Mucosa of rectum (tissue), 2 donors: ENCODE data around the gene GPR179.

Experiments
- H3K27ac ChIP-seq, 2 donors: one replicate each; pipeline ENCODE4 v1.7.0; 2013; ENCODE audit warnings: inconsistent platforms in 2 of 2, low read depth in 2 of 2, low read length in 2 of 2
- H3K27me3 ChIP-seq, 2 donors: one replicate each; pipeline ENCODE4 v1.7.0; 2013; ENCODE audit warnings: low read length in 2 of 2; ENCODE audit not compliant: control insufficient read depth in 2 of 2, insufficient read depth in 2 of 2
- H3K36me3 ChIP-seq, 2 donors: one replicate each; pipeline ENCODE4 v1.7.0; 2013; ENCODE audit warnings: low read length in 2 of 2; ENCODE audit not compliant: control insufficient read depth in 2 of 2, insufficient read depth in 2 of 2
- H3K4me1 ChIP-seq, 2 donors: one replicate each; pipeline ENCODE4 v1.7.0; 2013; ENCODE audit warnings: low read length in 2 of 2, mild to moderate bottlenecking in 1 of 2; ENCODE audit not compliant: control insufficient read depth in 2 of 2, insufficient read depth in 2 of 2
- H3K4me3 ChIP-seq, 2 donors: one replicate each; pipeline ENCODE4 v1.7.0; 2013; ENCODE audit warnings: low read length in 2 of 2
- H3K9ac ChIP-seq, 2 donors: one replicate each; pipeline ENCODE4 v1.7.0; 2013; ENCODE audit warnings: low read length in 2 of 2, low read depth in 1 of 2, mild to moderate bottlenecking in 1 of 2
- H3K9me3 ChIP-seq, 2 donors: one replicate each; pipeline ENCODE4 v1.7.0; 2013; ENCODE audit warnings: low read length in 2 of 2; ENCODE audit not compliant: control insufficient read depth in 2 of 2
- donor health status: healthy.
- donor health status: Normal muscosa, but diverticular disease.

GPR179 gene

DNA sequence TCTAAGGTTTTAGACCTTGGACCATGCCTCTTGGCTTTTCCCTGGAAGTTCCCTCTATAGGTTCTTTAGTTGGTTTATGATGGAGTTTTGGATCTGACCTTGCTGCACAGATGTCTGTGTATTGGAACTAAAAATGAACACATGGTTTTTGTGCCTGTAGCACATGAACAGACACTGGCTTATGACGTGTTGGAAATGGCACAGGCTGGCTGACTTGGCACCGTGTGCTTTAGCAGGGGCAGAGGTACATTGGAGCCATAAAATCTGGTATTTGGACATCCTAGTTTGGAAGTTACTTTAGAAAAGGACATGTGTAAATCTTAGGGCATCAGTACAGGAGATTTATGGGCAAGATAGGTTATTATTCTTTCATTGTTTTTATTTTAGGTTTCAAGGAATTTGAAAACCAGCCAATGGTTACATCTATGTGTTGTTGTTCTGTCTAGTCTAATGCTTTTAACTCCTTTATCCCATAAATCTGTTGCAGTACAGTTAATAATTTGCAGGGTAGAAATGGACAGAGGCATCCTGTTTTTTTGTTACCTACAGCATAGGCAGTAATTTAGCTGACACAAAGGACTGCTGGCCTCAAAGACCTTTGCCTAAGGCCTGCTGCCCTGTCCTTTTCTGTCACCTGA is 13.8 kb upstream of the GPR179 start:
- Histone ChIP-seq H3K27ac (no peak overlapping the region), H3K4me3 (no peak overlapping the region), H3K4me1 (peaks cover 3 to 12% of the 10 kb centered on the region in 2 donors), H3K36me3 (peaks cover 0 to 5% of the 10 kb centered on the region in 2 donors), H3K27me3 (no peaks in the 10 kb centered on the region), H3K9ac (no peak overlapping the region), H3K9me3 (no peaks in the 10 kb centered on the region)

DNA sequence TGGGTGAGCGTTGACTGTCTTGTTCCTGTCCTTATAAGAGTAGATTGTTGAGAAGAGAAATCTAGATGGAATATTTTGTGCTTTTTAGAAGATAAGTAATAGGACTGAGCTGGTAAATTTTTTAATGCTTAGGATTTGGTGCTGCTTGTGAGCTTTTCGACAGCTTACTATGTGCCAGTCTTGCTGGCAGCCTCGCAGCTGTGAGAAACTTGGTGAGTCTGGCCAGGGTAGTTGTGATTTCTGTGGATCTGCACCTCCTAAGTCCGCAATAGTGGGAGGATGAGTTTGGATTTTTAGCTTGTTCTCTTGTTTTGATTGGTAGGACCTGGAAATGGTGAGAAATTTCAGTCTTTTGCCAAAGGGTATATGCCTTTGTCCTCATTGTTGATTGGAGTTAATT is 11.5 kb upstream of the GPR179 start:
- Histone ChIP-seq H3K9ac (no peak overlapping the region), H3K4me3 (no peak overlapping the region), H3K36me3 (no peaks in the 10 kb centered on the region), H3K27ac (no peak overlapping the region), H3K9me3 (no peaks in the 10 kb centered on the region), H3K27me3 (no peaks in the 10 kb centered on the region), H3K4me1 (peaks cover 6 to 19% of the 10 kb centered on the region in 2 donors)

DNA sequence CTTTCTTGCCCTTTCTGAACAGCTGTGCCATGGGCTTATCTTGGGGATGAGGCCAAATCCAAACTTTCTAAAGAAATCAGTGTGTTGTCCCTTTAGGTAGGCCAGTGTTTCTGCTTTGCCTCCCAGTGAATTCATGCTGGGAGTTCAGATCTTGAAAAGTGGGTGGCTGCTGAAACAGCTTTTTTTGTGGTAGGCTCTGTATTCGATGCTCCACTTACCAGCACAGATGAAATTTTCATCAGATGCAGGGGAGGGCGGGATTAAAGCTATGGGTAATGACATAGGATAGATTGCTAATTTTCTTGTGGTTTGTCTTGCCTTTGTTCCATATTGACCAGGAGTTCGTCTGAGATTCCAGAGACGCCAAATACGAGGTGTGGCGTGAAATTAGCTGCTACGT is 10.7 kb upstream of the GPR179 start:
- Histone ChIP-seq H3K27ac (no peak overlapping the region), H3K27me3 (no peaks in the 10 kb centered on the region), H3K36me3 (no peaks in the 10 kb centered on the region), H3K9me3 (no peaks in the 10 kb centered on the region), H3K4me3 (peak overlapping the region in 1 of 2 donors; percentile 28), H3K4me1 (peaks cover 6 to 19% of the 10 kb centered on the region in 2 donors), H3K9ac (no peak overlapping the region)

DNA sequence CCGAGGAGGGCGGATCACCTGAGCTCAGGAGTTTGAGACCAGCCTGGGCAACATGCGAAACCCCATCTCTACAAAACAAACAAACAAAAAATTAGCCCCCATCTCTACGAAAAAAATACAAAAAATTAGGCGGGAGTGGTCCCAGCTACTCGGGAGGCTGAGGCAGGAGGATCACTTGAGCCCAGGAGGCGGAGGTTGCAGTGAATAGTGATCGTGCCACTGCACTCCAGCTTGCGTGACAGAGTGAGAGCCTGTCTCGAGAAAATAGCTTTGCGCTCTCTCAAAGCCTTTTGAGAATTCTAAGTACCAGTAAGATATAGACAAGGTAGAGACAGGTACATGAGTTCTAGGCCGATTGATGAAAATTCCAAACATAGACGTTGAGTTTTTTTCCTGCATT is 9.9 kb upstream of the GPR179 start:
- H3K9me3 ChIP-seq, result no peaks in the 10 kb centered on the region
- H3K9ac ChIP-seq, result no peak overlapping the region
- H3K4me3 ChIP-seq, result peak overlapping the region in 1 of 2 donors; percentile 28
- H3K27ac ChIP-seq, result no peak overlapping the region
- no peaks in the 10 kb centered on the region for H3K27me3 ChIP-seq
- H3K36me3 ChIP-seq, result no peaks in the 10 kb centered on the region
- peaks cover 6 to 19% of the 10 kb centered on the region in 2 donors for H3K4me1 ChIP-seq

DNA sequence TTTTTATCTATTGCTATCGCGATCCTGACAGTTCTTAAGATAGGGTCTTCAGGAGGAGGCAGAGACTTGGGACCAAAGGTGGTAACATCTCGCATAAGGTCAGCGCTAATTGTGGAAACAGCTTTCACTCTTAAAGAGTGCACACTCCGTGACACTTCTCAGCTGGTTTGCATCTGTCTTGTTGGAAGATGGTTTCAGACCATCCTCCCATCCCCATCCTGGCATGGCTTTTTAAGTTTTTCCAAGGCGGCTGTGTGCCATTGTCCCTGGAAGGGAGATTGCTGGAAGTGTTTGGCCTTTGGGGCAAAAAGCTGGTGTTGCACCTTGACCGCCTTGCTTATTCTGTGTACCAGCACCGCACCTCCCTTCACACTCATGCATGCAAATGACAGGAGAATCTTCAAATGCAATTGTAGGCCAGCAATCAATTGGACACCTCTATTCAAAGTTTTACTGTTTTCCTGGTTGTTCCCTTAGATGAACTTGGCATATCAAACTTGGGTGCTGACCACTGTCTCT is 9.4 kb upstream of the GPR179 start:
- Histone ChIP-seq H3K4me1 (peaks cover 6 to 19% of the 10 kb centered on the region in 2 donors), H3K27ac (peak overlapping the region in 1 of 2 donors; percentile 24), H3K36me3 (no peaks in the 10 kb centered on the region), H3K4me3 (peak overlapping the region; percentile 77), H3K27me3 (no peaks in the 10 kb centered on the region), H3K9me3 (no peaks in the 10 kb centered on the region), H3K9ac (peak overlapping the region; percentile 60 to 74)

DNA sequence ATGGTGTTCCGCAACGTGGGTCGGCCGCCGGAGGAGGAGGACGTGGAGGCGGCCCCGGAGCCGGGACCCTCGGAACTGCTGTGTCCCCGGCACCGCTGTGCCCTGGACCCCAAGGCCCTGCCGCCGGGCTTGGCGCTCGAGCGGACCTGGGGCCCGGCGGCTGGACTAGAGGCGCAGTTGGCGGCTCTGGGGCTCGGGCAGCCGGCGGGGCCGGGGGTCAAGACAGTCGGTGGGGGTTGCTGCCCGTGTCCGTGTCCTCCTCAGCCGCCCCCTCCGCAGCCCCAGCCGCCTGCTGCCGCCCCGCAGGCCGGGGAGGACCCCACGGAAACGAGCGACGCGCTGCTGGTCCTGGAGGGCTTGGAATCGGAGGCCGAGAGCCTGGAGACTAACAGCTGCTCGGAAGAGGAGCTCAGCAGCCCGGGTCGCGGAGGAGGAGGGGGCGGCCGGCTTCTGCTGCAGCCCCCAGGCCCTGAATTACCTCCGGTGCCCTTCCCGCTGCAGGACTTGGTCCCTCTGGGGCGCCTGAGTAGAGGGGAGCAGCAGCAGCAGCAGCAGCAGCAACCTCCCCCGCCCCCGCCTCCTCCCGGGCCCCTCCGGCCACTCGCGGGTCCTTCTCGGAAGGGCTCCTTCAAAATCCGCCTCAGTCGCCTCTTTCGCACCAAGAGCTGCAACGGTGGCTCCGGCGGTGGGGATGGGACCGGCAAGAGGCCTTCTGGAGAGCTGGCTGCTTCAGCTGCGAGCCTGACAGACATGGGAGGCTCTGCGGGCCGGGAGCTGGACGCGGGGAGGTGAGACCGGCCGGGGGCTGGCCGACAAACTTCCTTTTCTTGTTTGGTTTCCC is 8.7 kb upstream of the GPR179 start:
- Histone ChIP-seq H3K27ac (peak overlapping the region; percentile 32 to 41), H3K36me3 (no peaks in the 10 kb centered on the region), H3K9me3 (no peaks in the 10 kb centered on the region), H3K27me3 (no peaks in the 10 kb centered on the region), H3K4me1 (peaks cover 6 to 19% of the 10 kb centered on the region in 2 donors), H3K4me3 (peak overlapping the region; percentile 77), H3K9ac (peak overlapping the region; percentile 60 to 74)

DNA sequence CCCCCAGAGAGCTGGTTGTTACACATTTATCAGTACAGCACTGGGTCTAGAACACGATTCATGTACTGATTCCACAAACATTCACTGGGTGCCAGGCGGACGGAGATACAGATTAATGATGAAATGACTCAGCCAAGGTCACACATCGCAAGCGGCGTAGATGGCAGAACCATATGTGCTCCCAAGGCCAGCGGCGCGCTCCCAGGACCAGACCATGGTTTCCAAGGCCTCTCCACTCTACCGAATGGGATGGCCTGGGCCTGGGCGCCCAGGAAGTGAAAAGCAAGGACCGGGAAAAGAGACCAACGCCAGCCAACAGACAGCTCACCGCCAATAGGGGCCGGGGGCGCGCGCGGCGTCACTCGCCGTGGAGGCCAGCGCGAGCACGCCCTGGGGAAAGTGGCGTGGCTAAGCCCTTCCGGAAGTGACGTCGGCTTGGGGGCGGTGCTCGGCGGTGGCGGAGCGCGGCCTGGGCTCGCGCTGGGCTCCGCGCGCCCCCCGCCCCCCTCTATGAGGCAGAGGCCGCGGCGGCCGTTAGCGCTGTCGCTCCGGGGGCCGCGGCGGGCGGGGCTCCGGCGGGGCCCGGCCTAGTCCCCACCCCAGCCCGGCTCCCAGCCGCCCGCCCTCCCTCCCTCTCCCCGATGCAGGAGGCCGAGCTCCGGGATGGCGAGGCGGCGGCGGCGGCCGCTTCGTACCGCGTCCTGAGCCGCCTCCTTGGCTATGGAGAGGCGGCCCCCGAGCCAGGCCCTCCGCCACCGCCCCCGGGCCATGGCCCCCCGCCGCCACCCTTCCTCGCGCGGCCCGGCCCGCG is 7.9 kb upstream of the GPR179 start, which contains the start of gene SOCS7:
SOCS7 (plus strand) TSS at position 433 of the 811 bp plus-strand sequence; CDS start at position 642, 209 bp downstream.
- H3K36me3 ChIP-seq, result no peaks in the 10 kb centered on the region
- H3K27me3 ChIP-seq, result no peaks in the 10 kb centered on the region
- peak within 1 kb of the TSS; percentile 76 to 83 for H3K9ac ChIP-seq
- peak within 1 kb of the TSS; percentile 77 to 87 for H3K4me3 ChIP-seq
- peak within 1 kb of the TSS; percentile 80 to 84 for H3K27ac ChIP-seq
- H3K4me1 ChIP-seq, result peaks cover 6 to 19% of the 10 kb centered on the region in 2 donors
- no peaks in the 10 kb centered on the region for H3K9me3 ChIP-seq

DNA sequence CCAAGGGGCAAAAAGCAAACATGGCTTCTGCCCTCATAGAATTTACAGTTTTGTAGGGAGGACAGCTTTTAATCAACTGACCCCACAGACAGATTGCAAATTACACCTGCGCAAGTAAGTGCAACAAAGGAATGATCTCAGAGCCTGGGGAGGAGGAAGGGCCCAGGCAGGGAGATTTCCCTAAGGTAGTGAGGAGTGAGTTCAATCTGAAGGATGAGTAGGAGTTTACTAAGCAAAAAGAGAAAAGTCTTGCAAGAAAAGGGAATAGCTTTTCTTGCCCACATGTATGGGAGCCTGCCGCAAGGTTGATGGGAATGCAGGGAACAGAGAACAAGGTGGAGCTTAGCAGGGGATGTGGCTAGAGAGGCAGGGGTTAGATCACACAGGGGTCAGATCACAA is 6.3 kb upstream of the GPR179 start:
- H3K4me3 ChIP-seq, result no peak overlapping the region
- H3K27ac ChIP-seq, result no peak overlapping the region
- H3K9me3 ChIP-seq, result no peaks in the 10 kb centered on the region
- H3K4me1 ChIP-seq, result peaks cover 6 to 19% of the 10 kb centered on the region in 2 donors
- H3K27me3 ChIP-seq, result no peaks in the 10 kb centered on the region
- H3K9ac ChIP-seq, result no peak overlapping the region
- no peaks in the 10 kb centered on the region for H3K36me3 ChIP-seq

DNA sequence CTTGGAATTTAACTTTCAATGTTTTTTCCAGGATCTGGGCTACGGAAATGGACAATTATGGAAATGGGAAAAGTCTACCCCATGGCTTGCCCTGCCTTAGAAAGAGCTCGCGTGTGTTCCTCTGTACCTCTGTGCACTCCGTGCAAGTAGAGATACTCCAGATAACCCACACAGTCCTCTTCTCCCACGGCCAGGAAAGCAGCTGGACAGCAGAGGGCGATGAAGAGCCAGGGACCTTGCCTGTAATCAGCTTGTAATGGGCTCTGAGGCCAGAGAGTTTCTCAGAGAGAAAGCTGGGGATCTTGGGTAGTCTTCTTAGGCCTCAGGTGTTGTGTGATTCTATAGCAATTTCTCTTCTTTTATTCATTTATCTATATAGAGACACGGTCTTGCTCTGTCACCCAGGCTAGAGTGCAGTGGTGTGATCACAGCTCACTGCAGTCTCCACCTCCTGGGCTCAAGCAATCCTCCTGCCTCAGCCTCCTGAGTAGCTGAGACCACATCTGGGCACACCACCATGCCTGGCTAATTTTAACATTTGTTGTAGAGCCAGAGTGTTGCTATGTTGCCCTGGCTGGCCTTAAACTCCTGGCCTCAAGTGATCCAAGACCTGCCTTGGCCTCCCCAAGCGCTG is 5.5 kb upstream of the GPR179 start:
- H3K36me3 ChIP-seq, result no peaks in the 10 kb centered on the region
- H3K4me3 ChIP-seq, result no peak overlapping the region
- peaks cover 0 to 2% of the 10 kb centered on the region in 2 donors for H3K27me3 ChIP-seq
- peaks cover 6 to 14% of the 10 kb centered on the region in 2 donors for H3K4me1 ChIP-seq
- H3K9ac ChIP-seq, result no peak overlapping the region
- H3K9me3 ChIP-seq, result no peaks in the 10 kb centered on the region
- H3K27ac ChIP-seq, result no peak overlapping the region
